Measurements from ENCODE around the gene TRMT61A.

- TF ChIP-seq SIN3A (IDR thresholded peaks at IDR 0.05; ENCODE audit: low read depth) (no peak), CTCF (IDR thresholded peaks at IDR 0.05 in 2 of 3, conservative IDR thresholded peaks at IDR 0.05 in 1 of 3; ENCODE audit: borderline replicate concordance in 1 of 3, insufficient read depth in 1 of 3, low read depth in 2 of 3, low read length in 2 of 3) (no peak), EZH2phosphoT487 (IDR thresholded peaks at IDR 0.05; ENCODE audit: borderline replicate concordance) (no peak), POLR2AphosphoS5 (IDR thresholded peaks at IDR 0.05; ENCODE audit: low read depth, low read length) (no peak), POLR2A (IDR thresholded peaks at IDR 0.05; ENCODE audit: borderline replicate concordance, extremely low read depth, insufficient read depth, insufficient read length) (no peak), ATF3 (IDR thresholded peaks at IDR 0.05) (no peak), TCF7L2 (IDR thresholded peaks at IDR 0.05; ENCODE audit: borderline replicate concordance, extremely low read depth, insufficient read depth, insufficient read length) (no peak), EZH2 (IDR thresholded peaks at IDR 0.05) (no peak), REST (IDR thresholded peaks at IDR 0.05; ENCODE audit: low read depth) (no peak), ZNF274 (IDR thresholded peaks at IDR 0.05; ENCODE audit: low read depth, low read length) (no peak), SP1 (IDR thresholded peaks at IDR 0.05; ENCODE audit: low read depth) (no peak), RAD21 (IDR thresholded peaks at IDR 0.05; ENCODE audit: low read depth) (no peak), ZBTB33 (IDR thresholded peaks at IDR 0.05; ENCODE audit: extremely low read depth, insufficient replicate concordance, low read length) (no peak), CEBPB (IDR thresholded peaks at IDR 0.05; ENCODE audit: low read depth) (no peak)
These were observed 5.6 kb downstream of the TRMT61A start for GRCh38 chr14:103534576-103535061.
